Thoracic aorta (tissue), 2 donors: Measurements from ENCODE around the gene MIB2. TPM values are rescaled to one million over a fixed set of nuclear protein-coding genes. Genes with fewer than 3 reads are reported as not detected.

Source experiments
- ATAC-seq: fragments of 150-250 bp; one replicate; pipeline ENCODE4 v1.8.0; 2017; ENCODE audit warnings: low read depth; ENCODE audit not compliant: insufficient number of reproducible peaks, low FRiP score
- DNase-seq: peaks from one replicate; pipeline ENCODE4 v3.0.0-alpha.2; 2020; ENCODE audit warnings: low spot score
- H3K27ac ChIP-seq, 2 donors: fragments of 200-600 bp; sonication (generic); 1 replicate in 1 of 2; 2 replicates in 1 of 2; pipeline ENCODE4 v1.5.1; 2016; ENCODE audit warnings: mild to moderate bottlenecking in 2 of 2, moderate library complexity in 2 of 2
- H3K27me3 ChIP-seq: fragments of 200-600 bp; sonication (generic); replicated peaks from 2 replicates; pipeline ENCODE4 v1.6.0; 2016; ENCODE audit warnings: mild to moderate bottlenecking; ENCODE audit not compliant: insufficient read depth
- H3K36me3 ChIP-seq: fragments of 200-600 bp; sonication (generic); one replicate; pipeline ENCODE4 v1.5.1; 2016
- H3K4me1 ChIP-seq, 2 donors: fragments of 200-600 bp; sonication (generic); 1 replicate in 1 of 2; 2 replicates in 1 of 2; pipeline versions ENCODE4 v1.5.1 to v1.6.0; 2016; ENCODE audit warnings: low read depth in 2 of 2, mild to moderate bottlenecking in 1 of 2; ENCODE audit not compliant: control insufficient read depth in 1 of 2
- H3K4me3 ChIP-seq: fragments of 200-600 bp; sonication (generic); 2 replicates; pipeline ENCODE4 v1.5.1; 2016; ENCODE audit warnings: mild to moderate bottlenecking
- H3K9me3 ChIP-seq: fragments of 200-600 bp; sonication (generic); 2 replicates; pipeline ENCODE4 v1.5.1; 2016
- total RNA-seq, 2 donors: library from RNA; depleted of rRNA; stranded (reverse); fragments of >200 nt; gene quantifications; one replicate each; pipeline versions ENCODE4 v1.1.0 to v1.2.3, GENCODE V29; 2016
- TF ChIP-seq, protein P1 (sequence below): fragments of 200-600 bp; sonication (generic); IDR thresholded peaks from one replicate; pipeline ENCODE4 v1.5.1; 2019; ENCODE audit warnings: antibody characterized with exemption

MIB2 gene
- total RNA-seq, 2 donors from 2014 or later, result 48.6 to 102 TPM

DNA sequence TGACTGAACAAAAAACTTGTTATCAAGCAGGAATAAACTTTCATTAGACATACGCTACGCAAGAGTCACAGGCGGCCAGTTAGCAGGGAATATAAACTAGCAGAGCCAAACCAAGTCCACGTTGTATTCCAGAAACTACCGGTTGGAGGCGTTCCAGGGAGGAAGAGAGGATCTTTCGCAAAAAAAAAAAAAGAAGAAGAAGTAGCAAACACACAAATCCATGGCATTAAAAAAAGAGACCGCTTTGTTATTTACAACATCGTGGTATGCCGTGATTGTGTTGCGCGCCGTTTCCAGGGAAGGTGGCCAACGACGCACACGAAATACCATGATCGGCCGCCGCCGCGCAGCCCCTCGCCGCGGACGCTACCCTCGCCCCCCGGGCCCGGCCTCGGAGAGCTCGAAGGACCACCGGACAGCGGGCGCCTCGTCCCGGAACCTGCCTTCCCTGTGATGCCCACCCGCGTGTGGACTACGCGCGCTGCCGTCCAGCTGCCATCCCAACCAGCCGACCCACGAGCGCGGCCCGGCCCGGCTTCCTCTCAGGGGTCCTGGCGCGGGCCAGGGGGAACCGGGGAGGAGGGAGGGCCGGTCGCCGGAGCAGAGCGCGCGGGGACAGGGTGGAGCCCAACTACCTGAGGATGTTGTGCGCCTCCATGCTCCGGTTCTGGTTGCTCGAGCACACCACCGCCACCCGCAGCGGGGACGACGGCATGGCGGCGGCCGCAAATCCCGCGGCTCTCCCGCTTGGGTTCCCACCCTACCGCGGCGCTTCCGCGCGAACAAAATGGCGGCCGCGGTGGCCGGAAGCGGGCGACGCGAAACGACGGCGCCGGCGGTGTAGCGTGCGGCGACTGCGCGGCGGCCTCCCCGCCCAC is 41.2 kb upstream of the MIB2 start:
- TF ChIP-seq, protein P1, sequence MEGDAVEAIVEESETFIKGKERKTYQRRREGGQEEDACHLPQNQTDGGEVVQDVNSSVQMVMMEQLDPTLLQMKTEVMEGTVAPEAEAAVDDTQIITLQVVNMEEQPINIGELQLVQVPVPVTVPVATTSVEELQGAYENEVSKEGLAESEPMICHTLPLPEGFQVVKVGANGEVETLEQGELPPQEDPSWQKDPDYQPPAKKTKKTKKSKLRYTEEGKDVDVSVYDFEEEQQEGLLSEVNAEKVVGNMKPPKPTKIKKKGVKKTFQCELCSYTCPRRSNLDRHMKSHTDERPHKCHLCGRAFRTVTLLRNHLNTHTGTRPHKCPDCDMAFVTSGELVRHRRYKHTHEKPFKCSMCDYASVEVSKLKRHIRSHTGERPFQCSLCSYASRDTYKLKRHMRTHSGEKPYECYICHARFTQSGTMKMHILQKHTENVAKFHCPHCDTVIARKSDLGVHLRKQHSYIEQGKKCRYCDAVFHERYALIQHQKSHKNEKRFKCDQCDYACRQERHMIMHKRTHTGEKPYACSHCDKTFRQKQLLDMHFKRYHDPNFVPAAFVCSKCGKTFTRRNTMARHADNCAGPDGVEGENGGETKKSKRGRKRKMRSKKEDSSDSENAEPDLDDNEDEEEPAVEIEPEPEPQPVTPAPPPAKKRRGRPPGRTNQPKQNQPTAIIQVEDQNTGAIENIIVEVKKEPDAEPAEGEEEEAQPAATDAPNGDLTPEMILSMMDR, result no peak
- Histone ChIP-seq H3K4me1 (peaks cover 16 to 34% of the 10 kb centered on the region in 2 donors), H3K9me3 (no peaks in the 10 kb centered on the region), H3K27ac (peak overlapping the region; percentile 99), H3K27me3 (no peaks in the 10 kb centered on the region), H3K36me3 (peaks cover 4% of the 10 kb centered on the region), H3K4me3 (peak overlapping the region; percentile 100)
- peak; percentile 72 for ATAC-seq
- no peak for DNase-seq

DNA sequence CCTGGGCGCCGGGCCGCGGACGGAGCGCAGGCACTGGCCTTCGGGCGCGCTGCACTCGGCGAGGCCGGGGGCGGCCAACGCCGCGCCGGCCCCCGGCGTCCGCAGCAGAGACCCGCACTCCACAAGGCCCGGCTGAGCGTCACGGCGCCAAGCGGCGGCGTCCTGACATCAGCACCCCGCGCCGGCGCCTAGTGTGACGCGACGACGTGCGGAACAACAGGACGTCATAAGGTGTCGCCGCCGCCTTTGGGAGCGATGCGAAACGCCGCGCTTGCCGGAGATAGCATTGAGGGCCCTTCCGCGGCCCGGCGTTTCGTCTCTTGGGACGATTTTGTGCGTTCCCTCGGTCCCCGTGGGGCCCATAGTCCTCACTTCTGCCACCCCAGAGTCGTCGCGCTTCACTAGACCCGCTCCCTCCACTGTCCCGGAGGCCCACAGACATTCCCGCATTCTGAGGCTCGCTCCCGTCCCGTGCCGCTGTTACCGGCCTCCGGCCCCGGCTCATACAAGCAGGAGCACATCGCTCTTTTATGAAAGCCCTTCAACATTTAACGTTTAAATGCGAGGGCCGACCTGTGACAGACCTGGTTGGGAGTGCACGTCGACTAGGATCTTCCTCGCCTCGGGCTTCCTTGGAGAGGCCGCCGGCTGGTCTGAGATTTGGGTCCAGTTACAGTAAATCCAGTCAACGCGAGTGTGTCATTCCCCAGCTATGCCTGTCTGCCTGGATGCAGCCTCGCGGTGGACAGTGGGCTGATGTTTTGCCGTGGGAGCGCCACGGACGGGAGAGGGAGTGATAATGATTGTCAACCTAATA is 40.4 kb upstream of the MIB2 start, which contains the start of gene SSU72:
SSU72 (minus strand) TSS at position 143 of the 817 bp plus-strand sequence. CDS start 306 bp downstream, outside the sequence.
- TF ChIP-seq, protein P1, result no peak
- DNase-seq, result peak; percentile 73
- Histone ChIP-seq H3K27me3 (no peaks in the 10 kb centered on the region), H3K4me1 (peaks cover 16 to 28% of the 10 kb centered on the region in 2 donors), H3K27ac (peak within 1 kb of the TSS; percentile 99), H3K4me3 (peak within 1 kb of the TSS; percentile 100), H3K36me3 (peaks cover 4% of the 10 kb centered on the region), H3K9me3 (no peaks in the 10 kb centered on the region)
- ATAC-seq, result peak; percentile 87

DNA sequence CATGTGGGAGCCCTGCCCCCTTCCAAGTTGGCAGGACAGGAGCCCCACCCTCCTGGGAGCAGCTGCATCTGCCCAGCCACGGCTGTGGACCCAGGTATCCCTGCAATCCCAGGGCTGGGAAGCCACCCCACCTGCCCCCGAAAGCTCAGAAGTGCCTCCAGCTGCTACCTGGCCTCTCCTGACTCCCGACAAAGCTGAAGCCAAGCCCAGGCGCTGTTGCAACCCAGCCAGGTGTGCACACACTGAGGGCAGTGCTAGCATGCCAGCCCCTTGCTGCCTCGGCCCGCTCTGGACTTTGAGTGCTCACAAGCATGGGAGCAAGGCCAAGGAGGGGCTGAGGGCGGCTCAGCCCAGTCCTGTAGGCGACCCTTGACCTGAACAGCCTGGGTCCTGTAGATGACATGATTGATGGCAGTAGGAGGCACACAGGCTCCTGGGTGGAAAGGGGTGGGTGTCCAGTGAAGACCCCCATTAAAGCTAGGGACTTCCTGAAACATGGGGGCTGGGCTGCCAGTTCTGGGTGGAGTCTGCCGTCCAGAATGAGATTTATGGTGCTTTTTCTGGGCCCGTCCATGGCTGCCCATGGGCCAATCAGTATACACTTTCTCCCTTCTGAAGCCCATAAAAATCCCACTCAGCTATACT is 37.8 kb upstream of the MIB2 start:
- Histone ChIP-seq H3K4me1 (peaks cover 10 to 22% of the 10 kb centered on the region in 2 donors), H3K36me3 (no peaks in the 10 kb centered on the region), H3K27me3 (no peaks in the 10 kb centered on the region), H3K27ac (no peak overlapping the region), H3K4me3 (no peak overlapping the region), H3K9me3 (no peaks in the 10 kb centered on the region)
- TF ChIP-seq, protein P1, result no peak
- DNase-seq (no peak), ATAC-seq (no peak)

DNA sequence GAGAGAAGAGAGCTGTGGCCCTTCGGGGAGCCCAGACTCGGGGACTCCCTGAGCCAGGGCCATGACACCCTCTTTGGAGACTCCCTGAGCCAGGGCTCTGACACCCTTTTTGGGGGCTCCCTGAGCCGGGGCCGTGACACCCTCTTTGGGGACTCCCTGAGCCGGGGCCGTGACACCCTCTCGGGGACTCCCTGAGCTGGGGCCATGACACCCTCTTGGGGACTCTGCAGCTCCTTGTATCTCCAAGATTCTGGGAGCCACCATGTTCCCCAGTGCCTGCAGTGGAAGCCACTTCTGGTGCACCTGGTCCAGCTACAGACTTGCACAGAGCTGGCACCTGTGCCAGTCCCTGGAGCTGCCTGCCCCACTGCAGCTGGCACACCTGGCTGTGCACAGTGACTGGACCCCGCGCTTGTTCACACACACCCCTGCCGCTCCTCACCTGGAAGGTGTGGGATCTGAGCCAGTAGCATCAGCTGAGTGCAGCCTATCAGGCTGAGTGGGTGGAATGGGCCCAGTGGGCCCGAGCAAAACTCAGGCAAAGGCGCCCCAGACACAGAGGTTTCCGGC is 36.8 kb upstream of the MIB2 start:
- H3K4me1 ChIP-seq, result peaks cover 0 to 12% of the 10 kb centered on the region in 2 donors
- TF ChIP-seq, protein P1, result no peak
- no peak overlapping the region for H3K4me3 ChIP-seq
- H3K36me3 ChIP-seq, result no peaks in the 10 kb centered on the region
- ATAC-seq, result no peak
- no peaks in the 10 kb centered on the region for H3K9me3 ChIP-seq
- H3K27ac ChIP-seq, result no peak overlapping the region
- H3K27me3 ChIP-seq, result no peaks in the 10 kb centered on the region
- DNase-seq, result no peak
